Natural killer cell treated with Interleukin-12 subunit alpha and Interleukin-12 subunit beta and Interleukin-15 and Interleukin-18, amount 100 ng/mL, for 72 hours (primary cell): ENCODE data around the gene SS18. TPM values are rescaled to one million over a fixed set of nuclear protein-coding genes. Genes with fewer than 3 reads are reported as not detected.

Source experiments
- ATAC-seq, 2 donors: fragments of 150-1000 bp; cut with Tn5 transposase in 1 of 2; sonication (Bioruptor Pico), chemical (Tn5 transposase) in 1 of 2; 2 replicates each; pipeline ENCODE4 v1.10.0; 2021
- DNase-seq: peaks from one replicate; pipeline ENCODE4 v3.0.0; 2022; ENCODE audit warnings: low spot score
- H3K27ac Mint-ChIP-seq, 2 donors: 1 replicate in 1 of 2; 2 replicates in 1 of 2; pipeline ENCODE4 v1.8.0; 2022; ENCODE audit warnings: mixed read lengths in 2 of 2, mild to moderate bottlenecking in 1 of 2, moderate library complexity in 1 of 2
- H3K27me3 Mint-ChIP-seq, 2 donors: 1 replicate in 1 of 2; 2 replicates in 1 of 2; pipeline ENCODE4 v1.8.0; 2022; ENCODE audit warnings: mixed read lengths in 2 of 2
- H3K36me3 Mint-ChIP-seq: one replicate; pipeline ENCODE4 v1.8.0; 2022; ENCODE audit warnings: mixed read lengths
- H3K4me1 Mint-ChIP-seq, 2 donors: 1 replicate in 1 of 2; 2 replicates in 1 of 2; pipeline ENCODE4 v1.8.0; 2022; ENCODE audit warnings: low read depth in 2 of 2, mixed read lengths in 2 of 2, mild to moderate bottlenecking in 1 of 2
- H3K4me3 Mint-ChIP-seq: one replicate; pipeline ENCODE4 v1.8.0; 2022; ENCODE audit warnings: mixed read lengths
- H3K9me3 Mint-ChIP-seq: 2 replicates; pipeline ENCODE4 v1.8.0; 2022; ENCODE audit warnings: mixed read lengths
- total RNA-seq, 2 donors: library from RNA; stranded (reverse); gene quantifications; one replicate each; pipeline ENCODE4 v1.2.3, GENCODE V29; 2022

Gene SS18
- total RNA-seq, 2 donors from 2014 or later, result 69.5 to 81.4 TPM

GRCh38 chr18:26005950-26006349 lies 84.5 kb downstream of the SS18 start:
- Mint-ChIP-seq H3K27ac (no peak overlapping the region), H3K27me3 (no peaks in the 10 kb centered on the region), H3K9me3 (no peaks in the 10 kb centered on the region), H3K4me3 (no peak overlapping the region), H3K4me1 (no peaks in the 10 kb centered on the region), H3K36me3 (peaks cover 9% of the 10 kb centered on the region)
- ATAC-seq (no peak), DNase-seq (no peak)

- Mint-ChIP-seq H3K36me3 (peaks cover 3% of the 10 kb centered on the region), H3K27ac (no peak overlapping the region), H3K9me3 (no peaks in the 10 kb centered on the region), H3K4me3 (no peak overlapping the region), H3K4me1 (no peaks in the 10 kb centered on the region), H3K27me3 (no peaks in the 10 kb centered on the region)
- DNase-seq, result no peak
- ATAC-seq, result no peak
These were observed 85.6 kb downstream of the SS18 start for GRCh38 chr18:26004832-26005231.

GRCh38 chr18:26003817-26004216 lies 86.6 kb downstream of the SS18 start:
- Mint-ChIP-seq H3K4me1 (no peaks in the 10 kb centered on the region), H3K9me3 (no peaks in the 10 kb centered on the region), H3K27ac (no peak overlapping the region), H3K4me3 (no peak overlapping the region), H3K36me3 (no peaks in the 10 kb centered on the region), H3K27me3 (no peaks in the 10 kb centered on the region)
- ATAC-seq (no peak), DNase-seq (no peak)

- no peaks in the 10 kb centered on the region for H3K27me3 Mint-ChIP-seq
- no peak overlapping the region for H3K27ac Mint-ChIP-seq
- no peak overlapping the region for H3K4me3 Mint-ChIP-seq
- ATAC-seq (no peak), DNase-seq (no peak)
- no peaks in the 10 kb centered on the region for H3K9me3 Mint-ChIP-seq
- no peaks in the 10 kb centered on the region for H3K36me3 Mint-ChIP-seq
- no peaks in the 10 kb centered on the region for H3K4me1 Mint-ChIP-seq
These were observed 87.1 kb downstream of the SS18 start for GRCh38 chr18:26003356-26003755.

- DNase-seq, result no peak
- no peak for ATAC-seq
- no peak overlapping the region for H3K4me3 Mint-ChIP-seq
- H3K27me3 Mint-ChIP-seq, result no peaks in the 10 kb centered on the region
- H3K9me3 Mint-ChIP-seq, result no peaks in the 10 kb centered on the region
- H3K36me3 Mint-ChIP-seq, result no peaks in the 10 kb centered on the region
- no peaks in the 10 kb centered on the region for H3K4me1 Mint-ChIP-seq
- H3K27ac Mint-ChIP-seq, result no peak overlapping the region
These were observed 88.0 kb downstream of the SS18 start for GRCh38 chr18:26002375-26002910.

GRCh38 chr18:25998461-25998860 lies 92.0 kb downstream of the SS18 start:
- H3K4me3 Mint-ChIP-seq, result no peak overlapping the region
- H3K9me3 Mint-ChIP-seq, result no peaks in the 10 kb centered on the region
- ATAC-seq (no peak), DNase-seq (no peak)
- no peaks in the 10 kb centered on the region for H3K27me3 Mint-ChIP-seq
- H3K36me3 Mint-ChIP-seq, result no peaks in the 10 kb centered on the region
- H3K27ac Mint-ChIP-seq, result no peak overlapping the region
- H3K4me1 Mint-ChIP-seq, result no peaks in the 10 kb centered on the region

- H3K4me1 Mint-ChIP-seq, result no peaks in the 10 kb centered on the region
- DNase-seq, result no peak
- ATAC-seq, result no peak
- H3K36me3 Mint-ChIP-seq, result no peaks in the 10 kb centered on the region
- H3K4me3 Mint-ChIP-seq, result no peak overlapping the region
- no peaks in the 10 kb centered on the region for H3K9me3 Mint-ChIP-seq
- peaks cover 0 to 8% of the 10 kb centered on the region in 2 donors for H3K27me3 Mint-ChIP-seq
- no peak overlapping the region for H3K27ac Mint-ChIP-seq
These were observed 97.8 kb downstream of the SS18 start for GRCh38 chr18:25992566-25992965.

GRCh38 chr18:25990473-25990872 lies 99.9 kb downstream of the SS18 start:
- Mint-ChIP-seq H3K27ac (no peak overlapping the region), H3K4me1 (no peaks in the 10 kb centered on the region), H3K4me3 (no peak overlapping the region), H3K27me3 (peaks cover 4 to 9% of the 10 kb centered on the region in 2 donors), H3K36me3 (no peaks in the 10 kb centered on the region), H3K9me3 (no peaks in the 10 kb centered on the region)
- ATAC-seq, result no peak
- no peak for DNase-seq

GRCh38 chr18:25985707-25986394 lies 104.6 kb downstream of the SS18 start:
- Mint-ChIP-seq H3K4me1 (no peaks in the 10 kb centered on the region), H3K27ac (no peak overlapping the region), H3K9me3 (no peaks in the 10 kb centered on the region), H3K36me3 (no peaks in the 10 kb centered on the region), H3K27me3 (peaks cover 5 to 8% of the 10 kb centered on the region in 2 donors), H3K4me3 (no peak overlapping the region)
- no peak for ATAC-seq
- DNase-seq, result no peak

- Mint-ChIP-seq H3K9me3 (no peaks in the 10 kb centered on the region), H3K27me3 (peaks cover 3 to 5% of the 10 kb centered on the region in 2 donors), H3K27ac (no peak overlapping the region), H3K4me3 (no peak overlapping the region), H3K36me3 (no peaks in the 10 kb centered on the region), H3K4me1 (peaks cover 0 to 2% of the 10 kb centered on the region in 2 donors)
- no peak for ATAC-seq
- DNase-seq, result no peak
These were observed 106.7 kb downstream of the SS18 start for GRCh38 chr18:25983730-25984129.

- no peak overlapping the region for H3K27ac Mint-ChIP-seq
- DNase-seq (no peak), ATAC-seq (no peak)
- H3K36me3 Mint-ChIP-seq, result no peaks in the 10 kb centered on the region
- peaks cover 3 to 5% of the 10 kb centered on the region in 2 donors for H3K27me3 Mint-ChIP-seq
- H3K9me3 Mint-ChIP-seq, result no peaks in the 10 kb centered on the region
- H3K4me3 Mint-ChIP-seq, result no peak overlapping the region
- H3K4me1 Mint-ChIP-seq, result peaks cover 0 to 2% of the 10 kb centered on the region in 2 donors
These were observed 107.5 kb downstream of the SS18 start for GRCh38 chr18:25982961-25983360.

- H3K27ac Mint-ChIP-seq, result no peak overlapping the region
- DNase-seq (no peak), ATAC-seq (no peak)
- no peaks in the 10 kb centered on the region for H3K36me3 Mint-ChIP-seq
- H3K9me3 Mint-ChIP-seq, result no peaks in the 10 kb centered on the region
- peaks cover 0 to 2% of the 10 kb centered on the region in 2 donors for H3K4me1 Mint-ChIP-seq
- no peak overlapping the region for H3K4me3 Mint-ChIP-seq
- peaks cover 3 to 5% of the 10 kb centered on the region in 2 donors for H3K27me3 Mint-ChIP-seq
These were observed 108.3 kb downstream of the SS18 start for GRCh38 chr18:25982153-25982552.

GRCh38 chr18:25979369-25980040 lies 110.9 kb downstream of the SS18 start:
- Mint-ChIP-seq H3K4me1 (peaks cover 0 to 6% of the 10 kb centered on the region in 2 donors), H3K27ac (no peak overlapping the region), H3K36me3 (no peaks in the 10 kb centered on the region), H3K4me3 (no peak overlapping the region), H3K9me3 (no peaks in the 10 kb centered on the region), H3K27me3 (no peaks in the 10 kb centered on the region)
- DNase-seq (no peak), ATAC-seq (no peak)

- Mint-ChIP-seq H3K9me3 (no peaks in the 10 kb centered on the region), H3K27ac (no peak overlapping the region), H3K4me3 (no peak overlapping the region), H3K36me3 (no peaks in the 10 kb centered on the region), H3K27me3 (peaks cover 0 to 4% of the 10 kb centered on the region in 2 donors), H3K4me1 (peaks cover 0 to 6% of the 10 kb centered on the region in 2 donors)
- no peak for ATAC-seq
- no peak for DNase-seq
These were observed 113.9 kb downstream of the SS18 start for GRCh38 chr18:25976554-25976953.
